ENCODE data around the gene EID3. TPM values are rescaled to one million over a fixed set of nuclear protein-coding genes. Genes with fewer than 3 reads are reported as not detected.

Gene EID3
- total RNA-seq, 1 experiment from 2014 or later = 3.2 TPM

- peaks cover 21% of the 10 kb centered on the region for H3K36me3 Mint-ChIP-seq (ENCODE audit: insufficient read depth, unreplicated experiment)
- H3K27me3 Mint-ChIP-seq (ENCODE audit: insufficient read depth, unreplicated experiment) = no peaks in the 10 kb centered on the region
- Histone ChIP-seq H3K4me1 (0 out of 2 replicates have a peak, but pooled peaks cover 3% of the 10 kb centered on the region), H3K4me3 (ENCODE audit: low read depth, low read length) (no peak overlapping the region), H3K36me3 (ENCODE audit: control insufficient read depth, insufficient read depth, low read length) (no peaks in the 10 kb centered on the region; the same call in 1 of the 2 replicates), H3K9me3 (no peaks in the 10 kb centered on the region), H3K27me3 (replicated peaks; ENCODE audit: control insufficient read depth, insufficient read depth, low read length) (no peaks in the 10 kb centered on the region)
- H3K9me3 Mint-ChIP-seq (ENCODE audit: unreplicated experiment) = no peaks in the 10 kb centered on the region
- H3K27ac Mint-ChIP-seq (ENCODE audit: unreplicated experiment) = no peak overlapping the region
- intact Hi-C loops (cut with micrococcal nuclease; ENCODE audit: unreplicated experiment) = no loop called here
- DNase-seq = no peak
- peaks cover 7% of the 10 kb centered on the region for H3K4me1 Mint-ChIP-seq (ENCODE audit: low read depth, unreplicated experiment)
- BruUV-seq (replicated peaks) = no TSS peak
- ChIA-PET CTCF (no interaction called here), POLR2A (no interaction called here)
- TF ChIP-seq, protein P1, sequence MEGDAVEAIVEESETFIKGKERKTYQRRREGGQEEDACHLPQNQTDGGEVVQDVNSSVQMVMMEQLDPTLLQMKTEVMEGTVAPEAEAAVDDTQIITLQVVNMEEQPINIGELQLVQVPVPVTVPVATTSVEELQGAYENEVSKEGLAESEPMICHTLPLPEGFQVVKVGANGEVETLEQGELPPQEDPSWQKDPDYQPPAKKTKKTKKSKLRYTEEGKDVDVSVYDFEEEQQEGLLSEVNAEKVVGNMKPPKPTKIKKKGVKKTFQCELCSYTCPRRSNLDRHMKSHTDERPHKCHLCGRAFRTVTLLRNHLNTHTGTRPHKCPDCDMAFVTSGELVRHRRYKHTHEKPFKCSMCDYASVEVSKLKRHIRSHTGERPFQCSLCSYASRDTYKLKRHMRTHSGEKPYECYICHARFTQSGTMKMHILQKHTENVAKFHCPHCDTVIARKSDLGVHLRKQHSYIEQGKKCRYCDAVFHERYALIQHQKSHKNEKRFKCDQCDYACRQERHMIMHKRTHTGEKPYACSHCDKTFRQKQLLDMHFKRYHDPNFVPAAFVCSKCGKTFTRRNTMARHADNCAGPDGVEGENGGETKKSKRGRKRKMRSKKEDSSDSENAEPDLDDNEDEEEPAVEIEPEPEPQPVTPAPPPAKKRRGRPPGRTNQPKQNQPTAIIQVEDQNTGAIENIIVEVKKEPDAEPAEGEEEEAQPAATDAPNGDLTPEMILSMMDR (IDR thresholded peaks at IDR 0.05; ENCODE audit: insufficient read depth in 1 of 2, low read depth in 1 of 2, low read length in 1 of 2, severe bottlenecking in 1 of 2, unreplicated experiment in 1 of 2) = no peak
- no peak overlapping the region for H3K4me3 Mint-ChIP-seq (ENCODE audit: unreplicated experiment)
Observed at GRCh38 chr12:104354167-104354867, 50.8 kb downstream of the EID3 start.

Other genes with a start within 250 kb of the EID3 start
- 4.9 and 5.4 TPM in 2 replicates for gene HCFC2, start 239.2 kb upstream of the EID3 start, total RNA-seq (2022)
- 30.8 and 36.9 TPM in 2 replicates for gene NFYB, start 165.5 kb upstream of the EID3 start, total RNA-seq (2022)
- gene TXNRD1, start 88.0 kb upstream of the EID3 start, total RNA-seq (2022) = 104 and 115 TPM in 2 replicates
- 0.25 and 0.97 TPM in 2 replicates for gene CHST11, start 153.2 kb downstream of the EID3 start, total RNA-seq (2022)

Data from Caco-2 (cell line).